Liver (tissue), 3 donors: Measurements from ENCODE around the gene GIT2.

Experiments used
- ATF3 ChIP-seq: IDR thresholded peaks from 2 replicates; pipeline ENCODE4 v1.6.1; 2016; ENCODE audit warnings: antibody characterized with exemption
- CTCF ChIP-seq: fragments of 150-350 bp; IDR thresholded peaks from 2 replicates; pipeline ENCODE4 v1.5.1; 2017; ENCODE audit warnings: improper control_type of control experiment, low read depth, low read length; ENCODE audit not compliant: missing input control
- GABPA ChIP-seq, 2 donors: IDR thresholded peaks in 1 of 2; conservative IDR thresholded peaks in 1 of 2; 2 replicates each; pipeline ENCODE4 v1.6.1; 2016; ENCODE audit warnings: antibody characterized with exemption in 2 of 2, mild to moderate bottlenecking in 1 of 2, moderate library complexity in 1 of 2
- MAX ChIP-seq: IDR thresholded peaks from 2 replicates; pipeline ENCODE4 v1.6.1; 2016; ENCODE audit warnings: antibody characterized with exemption
- NR2F2 ChIP-seq: IDR thresholded peaks from 2 replicates; pipeline ENCODE4 v1.6.1; 2016; ENCODE audit warnings: antibody characterized with exemption
- RAD21 ChIP-seq, 2 donors: IDR thresholded peaks; 2 replicates each; pipeline ENCODE4 v1.6.1; 2016; ENCODE audit warnings: antibody characterized with exemption in 2 of 2, mild to moderate bottlenecking in 2 of 2
- REST ChIP-seq: IDR thresholded peaks from 2 replicates; pipeline ENCODE4 v1.6.1; 2016; ENCODE audit warnings: antibody characterized with exemption, mild to moderate bottlenecking
- SP1 ChIP-seq: IDR thresholded peaks from 2 replicates; pipeline ENCODE4 v1.6.1; 2018; ENCODE audit warnings: antibody characterized with exemption, mild to moderate bottlenecking
- TAF1 ChIP-seq: conservative IDR thresholded peaks from 2 replicates; pipeline ENCODE4 v1.6.1; 2016; ENCODE audit warnings: antibody characterized with exemption, mild to moderate bottlenecking
- YY1 ChIP-seq: IDR thresholded peaks from 2 replicates; pipeline ENCODE4 v1.6.1; 2016; ENCODE audit warnings: antibody characterized with exemption, mild to moderate bottlenecking
- donor health status: healthy.
- donor health status: healthy.

GRCh38 chr12:110037315-110037714 is 41.1 kb upstream of the GIT2 start:
- TF ChIP-seq TAF1 (no peak), CTCF (no peak), MAX (no peak), ATF3 (no peak), YY1 (no peak), SP1 (no peak), REST (no peak), RAD21 (IDR thresholded peaks at IDR 0.05) (no peak), GABPA (IDR thresholded peaks at IDR 0.05 in 1 of 2, conservative IDR thresholded peaks at IDR 0.05 in 1 of 2) (no peak), NR2F2 (no peak)
